IMR-90 (cell line): ENCODE results near the gene PNPLA2.

Experiments
- CEBPB ChIP-seq: IDR thresholded peaks from 2 replicates; pipeline ENCODE4 v1.6.1; 2012; ENCODE audit warnings: low read depth, low read length, improper control_type of control experiment
- CTCF ChIP-seq: conservative IDR thresholded peaks from 2 replicates; pipeline ENCODE4 v1.5.1; 2012; ENCODE audit warnings: mild to moderate bottlenecking, low read depth, low read length, improper control_type of control experiment
- ELK1 ChIP-seq: fragments of 150-350 bp; IDR thresholded peaks from 2 replicates; pipeline ENCODE4 v1.6.1; 2016; ENCODE audit warnings: low read depth, mild to moderate bottlenecking, low read length, moderate library complexity, borderline replicate concordance
- MAFK ChIP-seq: IDR thresholded peaks from 2 replicates; pipeline ENCODE4 v1.6.1; 2012; ENCODE audit warnings: low read depth, low read length, improper control_type of control experiment
- MAZ ChIP-seq: IDR thresholded peaks from 2 replicates; pipeline ENCODE4 v1.6.1; 2012; ENCODE audit warnings: low read depth, mild to moderate bottlenecking, low read length, improper control_type of control experiment, moderate library complexity, borderline replicate concordance
- POLR2A ChIP-seq: IDR thresholded peaks from 2 replicates; pipeline ENCODE4 v1.6.1; 2012; ENCODE audit warnings: mild to moderate bottlenecking, low read depth, low read length
- RAD21 ChIP-seq: IDR thresholded peaks from 2 replicates; pipeline ENCODE4 v1.6.1; 2012; ENCODE audit warnings: low read length, improper control_type of control experiment
- RCOR1 ChIP-seq: IDR thresholded peaks from 2 replicates; pipeline ENCODE4 v1.6.1; 2012; ENCODE audit warnings: mild to moderate bottlenecking, low read length, improper control_type of control experiment; ENCODE audit not compliant: insufficient replicate concordance
- USF2 ChIP-seq: fragments of 150-350 bp; IDR thresholded peaks from 2 replicates; pipeline ENCODE4 v1.6.1; 2017; ENCODE audit warnings: mild to moderate bottlenecking, antibody characterized with exemption, low read length, low read depth

GRCh38 chr11:847876-848275, 29.2 kb downstream of the PNPLA2 start:
- TF ChIP-seq RAD21 = no peak
- TF ChIP-seq CTCF = no peak
- TF ChIP-seq ELK1 = no peak
- no peak for TF ChIP-seq POLR2A
- TF ChIP-seq MAZ = no peak
- no peak for TF ChIP-seq CEBPB
- TF ChIP-seq USF2 = no peak
- no peak for TF ChIP-seq MAFK
- no peak for TF ChIP-seq RCOR1
